CD4-positive, alpha-beta T cell (primary cell): ENCODE data around the gene MROH9. TPM values are rescaled to one million over a fixed set of nuclear protein-coding genes. Genes with fewer than 3 reads are reported as not detected.

Experiments
- ATAC-seq: fragments of 200-7000 bp; cut with Tn5 transposase; one replicate; pipeline ENCODE4 v1.10.0; 2022; ENCODE audit warnings: mild to moderate bottlenecking; ENCODE audit not compliant: poor library complexity
- CTCF ChIA-PET: fragments of 350-600 bp; sonication (Branson Sonifier 250); formaldehyde crosslinking; loops from one replicate; lab custom pipeline; 2021; ENCODE audit warnings: antibody characterized with exemption, inconsistent platforms; lab: Charles Lee
- POLR2A ChIA-PET: fragments of 350-600 bp; sonication (Branson Sonifier 250); formaldehyde crosslinking; loops from one replicate; lab custom pipeline; 2021; ENCODE audit warnings: antibody characterized with exemption, inconsistent platforms; lab: Charles Lee
- DNase-seq, 14 experiments: peaks; one replicate each; pipeline ENCODE4 v3.0.0-alpha.2; 2013 to 2020; ENCODE audit warnings: mixed read lengths in 2 of 14
- H3K27ac ChIP-seq, 2 donors: one replicate each; pipeline versions ENCODE4 v1.5.1 to v1.7.0; 2013; ENCODE audit warnings: low read length in 2 of 2, low read depth in 1 of 2, mild to moderate bottlenecking in 1 of 2
- H3K27me3 ChIP-seq, 2 experiments: 1 replicate in 1 of 2; 2 replicates in 1 of 2; pipeline versions ENCODE4 v1.6.1 to v1.7.0; 2013; ENCODE audit warnings: low read length in 2 of 2, control low read depth in 1 of 2, mild to moderate bottlenecking in 1 of 2, moderate library complexity in 1 of 2; ENCODE audit not compliant: insufficient read depth in 2 of 2, control insufficient read depth in 1 of 2
- H3K36me3 ChIP-seq: one replicate; pipeline ENCODE4 v1.6.1; 2013; ENCODE audit warnings: low read length, control low read depth; ENCODE audit not compliant: insufficient read depth
- H3K4me1 ChIP-seq: one replicate; pipeline ENCODE4 v1.6.1; 2013; ENCODE audit warnings: low read length, control low read depth; ENCODE audit not compliant: insufficient read depth
- H3K4me3 ChIP-seq: one replicate; pipeline ENCODE4 v1.5.1; 2013; ENCODE audit warnings: mild to moderate bottlenecking, low read length, moderate library complexity
- H3K9me3 ChIP-seq, 2 experiments: 1 replicate in 1 of 2; 2 replicates in 1 of 2; pipeline versions ENCODE4 v1.6.1 to v1.7.0; 2013; ENCODE audit warnings: low read length in 2 of 2, mild to moderate bottlenecking in 2 of 2, control low read depth in 1 of 2, moderate library complexity in 1 of 2; ENCODE audit not compliant: control insufficient read depth in 1 of 2, insufficient read depth in 1 of 2
- H3K27ac Mint-ChIP-seq: one replicate; pipeline ENCODE4 v1.8.0; 2020; ENCODE audit warnings: mixed read lengths
- H3K27me3 Mint-ChIP-seq: one replicate; pipeline ENCODE4 v1.8.0; 2021; ENCODE audit warnings: mixed read lengths
- H3K36me3 Mint-ChIP-seq: one replicate; pipeline ENCODE4 v1.8.0; 2021; ENCODE audit warnings: low read depth, mixed read lengths
- H3K4me1 Mint-ChIP-seq: one replicate; pipeline ENCODE4 v1.8.0; 2021; ENCODE audit warnings: low read depth, mixed read lengths
- H3K4me3 Mint-ChIP-seq: one replicate; pipeline ENCODE4 v1.8.0; 2020; ENCODE audit warnings: mild to moderate bottlenecking, mixed read lengths
- H3K9me3 Mint-ChIP-seq: one replicate; pipeline ENCODE4 v1.8.0; 2020; ENCODE audit warnings: mixed read lengths
- intact Hi-C, 2 experiments: fragments of 100-400 bp; cut with DNase I in 1 of 2; cut with micrococcal nuclease in 1 of 2; formaldehyde crosslinking; loops; one replicate each; pipeline versions ENCODE4 v1.15.1 to v1.9.0; 2023 to 2025; cut with DNase I, micrococcal nuclease
- total RNA-seq, 174 experiments: library from RNA in 2 of 174; stranded (reverse) in 2 of 174; gene quantifications; one replicate each; pipeline ENCODE4 v1.2.3 and lab custom pipeline; 2021 to 2026
- TF ChIP-seq, protein P1 (sequence below): fragments of 200-600 bp; IDR thresholded peaks from one replicate; pipeline ENCODE4 v1.8.0; 2022; ENCODE audit warnings: antibody characterized with exemption, mild to moderate bottlenecking

The MROH9 gene
- total RNA-seq, 2 experiments from 2014 or later: not detected

GRCh38 chr1:171075041-171075440 is 139.7 kb downstream of the MROH9 start:
- H3K27me3 Mint-ChIP-seq: peaks cover 10% of the 10 kb centered on the region
- intact Hi-C loops: no loop called here
- Histone ChIP-seq H3K27ac (no peak overlapping the region), H3K4me3 (no peak overlapping the region), H3K4me1 (no peaks in the 10 kb centered on the region), H3K36me3 (no peaks in the 10 kb centered on the region), H3K9me3 (no peaks in the 10 kb centered on the region), H3K27me3 (no peaks in the 10 kb centered on the region)
- no peak overlapping the region for H3K4me3 Mint-ChIP-seq
- TF ChIP-seq, protein P1, sequence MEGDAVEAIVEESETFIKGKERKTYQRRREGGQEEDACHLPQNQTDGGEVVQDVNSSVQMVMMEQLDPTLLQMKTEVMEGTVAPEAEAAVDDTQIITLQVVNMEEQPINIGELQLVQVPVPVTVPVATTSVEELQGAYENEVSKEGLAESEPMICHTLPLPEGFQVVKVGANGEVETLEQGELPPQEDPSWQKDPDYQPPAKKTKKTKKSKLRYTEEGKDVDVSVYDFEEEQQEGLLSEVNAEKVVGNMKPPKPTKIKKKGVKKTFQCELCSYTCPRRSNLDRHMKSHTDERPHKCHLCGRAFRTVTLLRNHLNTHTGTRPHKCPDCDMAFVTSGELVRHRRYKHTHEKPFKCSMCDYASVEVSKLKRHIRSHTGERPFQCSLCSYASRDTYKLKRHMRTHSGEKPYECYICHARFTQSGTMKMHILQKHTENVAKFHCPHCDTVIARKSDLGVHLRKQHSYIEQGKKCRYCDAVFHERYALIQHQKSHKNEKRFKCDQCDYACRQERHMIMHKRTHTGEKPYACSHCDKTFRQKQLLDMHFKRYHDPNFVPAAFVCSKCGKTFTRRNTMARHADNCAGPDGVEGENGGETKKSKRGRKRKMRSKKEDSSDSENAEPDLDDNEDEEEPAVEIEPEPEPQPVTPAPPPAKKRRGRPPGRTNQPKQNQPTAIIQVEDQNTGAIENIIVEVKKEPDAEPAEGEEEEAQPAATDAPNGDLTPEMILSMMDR: no peak
- H3K9me3 Mint-ChIP-seq: no peaks in the 10 kb centered on the region
- H3K36me3 Mint-ChIP-seq: no peaks in the 10 kb centered on the region
- ATAC-seq (no peak), DNase-seq (no peak)
- CTCF ChIA-PET: no interaction called here
- no peak overlapping the region for H3K27ac Mint-ChIP-seq
- no peaks in the 10 kb centered on the region for H3K4me1 Mint-ChIP-seq
- POLR2A ChIA-PET: no interaction called here

GRCh38 chr1:171081314-171081753 is 146.0 kb downstream of the MROH9 start:
- Mint-ChIP-seq H3K36me3 (no peaks in the 10 kb centered on the region), H3K4me3 (no peak overlapping the region), H3K9me3 (no peaks in the 10 kb centered on the region), H3K27me3 (peaks cover 18% of the 10 kb centered on the region), H3K4me1 (no peaks in the 10 kb centered on the region), H3K27ac (no peak overlapping the region)
- Histone ChIP-seq H3K9me3 (no peaks in the 10 kb centered on the region), H3K4me3 (no peak overlapping the region), H3K36me3 (no peaks in the 10 kb centered on the region), H3K4me1 (no peaks in the 10 kb centered on the region), H3K27ac (no peak overlapping the region), H3K27me3 (no peaks in the 10 kb centered on the region)
- ChIA-PET CTCF (interaction anchor here (0.8 kb wide), 1 partner anchor 9 kb away, joined by 3 read pairs; no protein-coding TSS in a partner anchor), POLR2A (no interaction called here)
- ATAC-seq (no peak), DNase-seq (no peak)
- TF ChIP-seq, protein P1: no peak
- intact Hi-C loops: no loop called here

- intact Hi-C loops: no loop called here
- no peaks in the 10 kb centered on the region for H3K9me3 ChIP-seq
- Mint-ChIP-seq H3K27ac (no peak overlapping the region), H3K36me3 (no peaks in the 10 kb centered on the region), H3K4me1 (no peaks in the 10 kb centered on the region), H3K27me3 (peaks cover 13% of the 10 kb centered on the region), H3K4me3 (no peak overlapping the region), H3K9me3 (no peaks in the 10 kb centered on the region)
- H3K27me3 ChIP-seq: no peaks in the 10 kb centered on the region
- no peak for DNase-seq
- ChIA-PET CTCF (no interaction called here), POLR2A (no interaction called here)
- no peak overlapping the region for H3K27ac ChIP-seq
- H3K4me3 ChIP-seq: no peak overlapping the region
- no peaks in the 10 kb centered on the region for H3K36me3 ChIP-seq
- ATAC-seq: no peak
- TF ChIP-seq, protein P1: no peak
- no peaks in the 10 kb centered on the region for H3K4me1 ChIP-seq
Measured at GRCh38 chr1:171081763-171082201, 146.4 kb downstream of the MROH9 start.
